NCI-H226 (cell line): ENCODE data around the gene DDX24.

ENCODE experiments used
- DNase-seq: peaks from one replicate; pipeline ENCODE4 v3.0.0-alpha.2; 2015

The DDX24 gene

GRCh38 chr14:94001501-94002396 lies 79.3 kb downstream of the DDX24 start:
- DNase-seq = peak; percentile 41

- no peak for DNase-seq
These were observed 80.0 kb downstream of the DDX24 start for GRCh38 chr14:94001016-94001415.

GRCh38 chr14:94000267-94000666 lies 80.7 kb downstream of the DDX24 start:
- DNase-seq = no peak

- no peak for DNase-seq
These were observed 81.4 kb downstream of the DDX24 start for GRCh38 chr14:93999573-93999972.

GRCh38 chr14:93998871-93999403 lies 82.1 kb downstream of the DDX24 start:
- DNase-seq = no peak
